WTC11 (cell line): ENCODE results near the gene KIR3DL3.

Experiments used
- CTCF ChIP-seq: fragments of 200-600 bp; IDR thresholded peaks from 2 replicates; pipeline ENCODE4 v1.8.0; 2022; ENCODE audit warnings: antibody characterized with exemption
- ELF4 ChIP-seq: sonication (generic); formaldehyde crosslinking; IDR thresholded peaks from 2 replicates; pipeline ENCODE4 v1.8.1; 2022; ENCODE audit warnings: low read depth, mild to moderate bottlenecking, moderate library complexity, missing genetic modification reagents
- PRDM15 ChIP-seq: sonication (generic); formaldehyde crosslinking; IDR thresholded peaks from 2 replicates; pipeline ENCODE4 v1.8.0; 2022; ENCODE audit warnings: missing genetic modification reagents
- USF2 ChIP-seq: sonication (generic); formaldehyde crosslinking; IDR thresholded peaks from 2 replicates; pipeline ENCODE4 v1.8.1; 2023; ENCODE audit warnings: mild to moderate bottlenecking, missing genetic modification reagents, moderate library complexity
- ZNF232 ChIP-seq: sonication (generic); formaldehyde crosslinking; IDR thresholded peaks from 2 replicates; pipeline ENCODE4 v1.8.0; 2022; ENCODE audit warnings: mild to moderate bottlenecking, missing genetic modification reagents
- TF ChIP-seq, protein P1 (sequence below): sonication (generic); formaldehyde crosslinking; IDR thresholded peaks from 2 replicates; pipeline ENCODE4 v1.8.0; 2022; ENCODE audit warnings: mild to moderate bottlenecking, missing genetic modification reagents
- TF ChIP-seq, protein P2 (sequence below): sonication (generic); formaldehyde crosslinking; conservative IDR thresholded peaks from 2 replicates; pipeline ENCODE4 v1.8.1; 2022; ENCODE audit warnings: mild to moderate bottlenecking, missing genetic modification reagents

DNA sequence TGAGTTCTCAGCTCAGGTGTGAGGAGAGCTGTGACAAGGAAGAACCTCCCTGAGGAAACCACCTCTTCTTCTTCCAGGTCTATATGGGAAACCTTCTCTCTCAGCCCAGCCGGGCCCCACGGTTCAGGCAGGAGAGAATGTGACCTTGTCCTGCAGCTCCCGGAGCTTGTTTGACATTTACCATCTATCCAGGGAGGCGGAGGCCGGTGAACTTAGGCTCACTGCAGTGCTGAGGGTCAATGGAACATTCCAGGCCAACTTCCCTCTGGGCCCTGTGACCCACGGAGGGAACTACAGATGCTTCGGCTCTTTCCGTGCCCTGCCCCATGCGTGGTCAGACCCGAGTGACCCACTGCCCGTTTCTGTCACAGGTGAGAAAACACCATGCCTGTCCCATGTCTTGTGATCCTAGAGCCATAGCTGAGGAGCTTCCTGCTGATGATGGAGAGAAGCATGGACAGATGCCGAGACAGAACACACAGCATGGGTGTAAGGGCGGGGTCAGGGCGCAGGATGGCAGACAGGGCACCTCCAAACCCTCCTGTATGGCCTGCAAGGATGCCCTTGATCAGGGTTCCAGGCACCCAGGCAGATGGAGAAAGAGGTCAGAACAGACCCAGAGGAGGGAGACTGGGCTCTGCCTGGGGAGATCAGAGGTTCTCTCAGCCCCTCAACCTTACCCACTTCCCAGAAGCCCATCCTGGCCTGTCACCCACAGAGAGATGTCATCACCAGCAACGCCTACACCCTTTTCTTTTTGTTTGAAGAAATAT lies 5.4 kb downstream of the KIR3DL3 start:
- TF ChIP-seq CTCF, result no peak
- no peak for TF ChIP-seq ELF4 (CRISPR knock-in tag)
- no peak for TF ChIP-seq PRDM15 (CRISPR knock-in tag)
- TF ChIP-seq USF2 (CRISPR knock-in tag), result no peak
- TF ChIP-seq, protein P1, sequence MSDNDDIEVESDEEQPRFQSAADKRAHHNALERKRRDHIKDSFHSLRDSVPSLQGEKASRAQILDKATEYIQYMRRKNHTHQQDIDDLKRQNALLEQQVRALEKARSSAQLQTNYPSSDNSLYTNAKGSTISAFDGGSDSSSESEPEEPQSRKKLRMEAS (CRISPR knock-in tag), result no peak
- no peak for TF ChIP-seq ZNF232 (CRISPR knock-in tag)
- TF ChIP-seq, protein P2, sequence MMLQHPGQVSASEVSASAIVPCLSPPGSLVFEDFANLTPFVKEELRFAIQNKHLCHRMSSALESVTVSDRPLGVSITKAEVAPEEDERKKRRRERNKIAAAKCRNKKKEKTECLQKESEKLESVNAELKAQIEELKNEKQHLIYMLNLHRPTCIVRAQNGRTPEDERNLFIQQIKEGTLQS (CRISPR knock-in tag), result no peak
